ENCODE data around the gene WRAP73. TPM values are rescaled to one million over a fixed set of nuclear protein-coding genes. Genes with fewer than 3 reads are reported as not detected.
A peak's percentile ranks its signal among the peaks of the same experiment; 100 is the strongest.

Gene WRAP73
- total RNA-seq, 1 donor from 2014 or later = 20.5 TPM

DNA sequence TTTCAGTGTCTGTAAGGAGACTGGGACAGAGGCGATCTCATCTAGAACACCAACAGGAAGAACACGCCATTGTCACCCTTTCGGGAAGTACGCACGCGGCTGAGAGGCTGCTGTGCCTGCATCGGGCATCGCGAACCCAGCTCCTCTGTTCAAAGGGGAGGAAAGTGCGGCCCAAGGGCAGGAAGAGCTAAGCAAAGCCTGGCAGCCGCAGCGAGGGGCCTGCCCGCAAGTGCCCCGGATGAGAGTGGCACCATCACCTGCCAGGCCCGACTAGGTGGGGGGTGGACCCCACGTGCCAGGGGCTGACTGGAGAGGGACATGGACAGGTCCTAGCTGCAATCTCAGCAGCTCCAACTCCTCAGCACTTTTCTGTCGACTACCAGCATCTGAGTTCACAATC is 17.6 kb downstream of the WRAP73 start:
- Mint-ChIP-seq H3K27me3 (ENCODE audit: unreplicated experiment) (no peaks in the 10 kb centered on the region), H3K9me3 (ENCODE audit: unreplicated experiment) (no peaks in the 10 kb centered on the region), H3K27ac (ENCODE audit: unreplicated experiment) (no peak overlapping the region), H3K4me3 (ENCODE audit: unreplicated experiment) (no peak overlapping the region), H3K36me3 (ENCODE audit: unreplicated experiment) (peaks cover 28% of the 10 kb centered on the region), H3K4me1 (ENCODE audit: unreplicated experiment) (no peaks in the 10 kb centered on the region)
- DNase-seq (ENCODE audit: extremely low spot score, unreplicated experiment) = peak; percentile 82
- TF ChIP-seq, protein P1, sequence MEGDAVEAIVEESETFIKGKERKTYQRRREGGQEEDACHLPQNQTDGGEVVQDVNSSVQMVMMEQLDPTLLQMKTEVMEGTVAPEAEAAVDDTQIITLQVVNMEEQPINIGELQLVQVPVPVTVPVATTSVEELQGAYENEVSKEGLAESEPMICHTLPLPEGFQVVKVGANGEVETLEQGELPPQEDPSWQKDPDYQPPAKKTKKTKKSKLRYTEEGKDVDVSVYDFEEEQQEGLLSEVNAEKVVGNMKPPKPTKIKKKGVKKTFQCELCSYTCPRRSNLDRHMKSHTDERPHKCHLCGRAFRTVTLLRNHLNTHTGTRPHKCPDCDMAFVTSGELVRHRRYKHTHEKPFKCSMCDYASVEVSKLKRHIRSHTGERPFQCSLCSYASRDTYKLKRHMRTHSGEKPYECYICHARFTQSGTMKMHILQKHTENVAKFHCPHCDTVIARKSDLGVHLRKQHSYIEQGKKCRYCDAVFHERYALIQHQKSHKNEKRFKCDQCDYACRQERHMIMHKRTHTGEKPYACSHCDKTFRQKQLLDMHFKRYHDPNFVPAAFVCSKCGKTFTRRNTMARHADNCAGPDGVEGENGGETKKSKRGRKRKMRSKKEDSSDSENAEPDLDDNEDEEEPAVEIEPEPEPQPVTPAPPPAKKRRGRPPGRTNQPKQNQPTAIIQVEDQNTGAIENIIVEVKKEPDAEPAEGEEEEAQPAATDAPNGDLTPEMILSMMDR (IDR thresholded peaks at IDR 0.05) = no peak

DNA sequence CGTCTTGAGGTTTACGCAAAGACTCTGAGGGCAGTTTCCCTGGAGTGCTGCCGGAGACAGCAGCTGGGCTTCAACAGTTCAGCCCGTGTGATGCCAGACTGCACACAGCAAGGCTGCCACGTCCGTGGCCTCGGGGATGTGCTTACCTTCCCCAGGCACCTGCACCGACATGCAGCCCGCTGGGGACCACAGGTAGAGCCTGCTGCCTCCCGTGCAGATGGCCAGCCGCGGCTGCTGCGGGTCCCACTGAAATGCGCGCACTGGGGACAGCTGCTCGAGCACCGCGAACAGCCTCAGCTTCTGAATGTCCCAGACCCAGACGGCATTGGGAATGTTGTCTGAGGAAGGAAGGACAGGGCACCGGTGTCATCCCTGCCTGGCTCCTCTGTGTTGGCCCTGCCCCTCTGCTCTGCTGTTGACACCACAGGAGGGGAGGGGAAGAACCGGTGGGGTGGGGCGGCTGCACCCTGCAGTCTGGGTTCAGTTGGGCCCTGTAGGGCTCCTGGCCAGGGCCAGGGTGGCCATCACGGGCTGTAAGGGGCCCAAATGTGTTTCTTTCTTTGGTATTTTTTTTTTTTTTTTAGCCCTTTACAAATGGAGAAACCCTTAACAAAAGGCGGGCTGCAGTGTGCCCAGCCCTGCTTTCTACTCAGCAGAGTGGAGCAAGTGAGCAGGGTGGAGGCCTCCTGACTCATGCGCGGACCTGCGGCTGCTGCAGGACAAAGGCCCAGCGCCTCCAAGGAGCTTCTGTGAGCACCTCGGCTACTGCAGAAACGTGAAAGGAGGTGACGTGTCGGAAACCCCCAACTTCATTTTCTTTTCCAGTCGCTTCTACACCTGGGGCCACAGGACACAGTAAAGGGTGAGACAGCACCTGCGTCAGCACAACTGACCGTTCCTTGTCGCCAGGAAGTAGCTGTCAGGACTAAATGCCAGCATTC is 18.3 kb downstream of the WRAP73 start:
- H3K4me1 Mint-ChIP-seq (ENCODE audit: unreplicated experiment) = no peaks in the 10 kb centered on the region
- no peaks in the 10 kb centered on the region for H3K27me3 Mint-ChIP-seq (ENCODE audit: unreplicated experiment)
- no peak overlapping the region for H3K27ac Mint-ChIP-seq (ENCODE audit: unreplicated experiment)
- TF ChIP-seq, protein P1 (IDR thresholded peaks at IDR 0.05) = no peak
- H3K4me3 Mint-ChIP-seq (ENCODE audit: unreplicated experiment) = no peak overlapping the region
- no peak for DNase-seq (ENCODE audit: extremely low spot score, unreplicated experiment)
- no peaks in the 10 kb centered on the region for H3K9me3 Mint-ChIP-seq (ENCODE audit: unreplicated experiment)
- peaks cover 23% of the 10 kb centered on the region for H3K36me3 Mint-ChIP-seq (ENCODE audit: unreplicated experiment)

DNA sequence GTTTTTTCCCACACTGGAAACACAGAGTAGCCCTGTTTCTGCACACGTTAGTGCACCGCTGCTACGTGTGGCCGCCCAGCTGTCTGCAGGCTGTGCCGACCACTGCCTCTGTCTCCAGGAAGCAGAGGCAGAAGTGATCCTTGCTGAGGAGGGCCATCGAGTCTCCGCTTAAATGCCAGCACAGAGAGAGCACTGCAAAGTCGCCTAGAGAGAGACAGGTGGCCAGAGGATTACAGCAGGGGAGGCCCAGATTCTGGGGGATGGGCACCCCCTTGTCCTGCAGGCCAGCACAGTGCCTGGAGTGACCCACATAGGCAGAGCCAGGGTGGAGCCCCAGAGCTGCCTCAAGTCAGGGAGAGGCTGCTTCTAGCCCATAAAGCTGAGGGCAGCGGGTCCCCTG is 19.0 kb downstream of the WRAP73 start:
- no peak overlapping the region for H3K4me3 Mint-ChIP-seq (ENCODE audit: unreplicated experiment)
- peaks cover 22% of the 10 kb centered on the region for H3K36me3 Mint-ChIP-seq (ENCODE audit: unreplicated experiment)
- H3K27me3 Mint-ChIP-seq (ENCODE audit: unreplicated experiment) = no peaks in the 10 kb centered on the region
- H3K9me3 Mint-ChIP-seq (ENCODE audit: unreplicated experiment) = no peaks in the 10 kb centered on the region
- TF ChIP-seq, protein P1 (IDR thresholded peaks at IDR 0.05) = no peak
- no peak overlapping the region for H3K27ac Mint-ChIP-seq (ENCODE audit: unreplicated experiment)
- no peak for DNase-seq (ENCODE audit: extremely low spot score, unreplicated experiment)
- peaks cover 4% of the 10 kb centered on the region for H3K4me1 Mint-ChIP-seq (ENCODE audit: unreplicated experiment)

DNA sequence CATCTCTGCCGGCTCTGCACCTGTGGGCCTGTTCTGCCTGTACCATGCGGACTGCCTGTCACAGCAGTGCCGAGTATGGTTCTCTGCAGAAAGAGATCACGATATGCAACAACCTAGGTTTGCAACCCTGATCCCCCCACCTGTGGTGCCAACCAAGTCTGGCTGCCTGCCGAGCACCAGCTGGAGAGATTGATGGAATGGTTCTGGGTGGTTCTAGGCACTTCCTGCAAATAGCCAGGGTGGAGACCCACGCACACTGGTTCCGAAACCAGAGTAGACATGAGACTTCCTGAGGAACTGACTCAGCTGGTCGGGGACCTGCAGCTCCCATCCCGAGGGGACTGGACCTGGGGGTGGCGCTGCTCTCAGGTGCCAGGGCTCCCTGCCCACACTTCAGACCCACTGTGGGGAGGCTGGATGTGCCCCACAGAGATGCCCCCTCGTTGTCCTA is 19.7 kb downstream of the WRAP73 start:
- DNase-seq (ENCODE audit: extremely low spot score, unreplicated experiment) = no peak
- no peaks in the 10 kb centered on the region for H3K27me3 Mint-ChIP-seq (ENCODE audit: unreplicated experiment)
- peaks cover 7% of the 10 kb centered on the region for H3K4me1 Mint-ChIP-seq (ENCODE audit: unreplicated experiment)
- peaks cover 22% of the 10 kb centered on the region for H3K36me3 Mint-ChIP-seq (ENCODE audit: unreplicated experiment)
- H3K4me3 Mint-ChIP-seq (ENCODE audit: unreplicated experiment) = no peak overlapping the region
- TF ChIP-seq, protein P1 (IDR thresholded peaks at IDR 0.05) = no peak
- H3K27ac Mint-ChIP-seq (ENCODE audit: unreplicated experiment) = no peak overlapping the region
- H3K9me3 Mint-ChIP-seq (ENCODE audit: unreplicated experiment) = no peaks in the 10 kb centered on the region

DNA sequence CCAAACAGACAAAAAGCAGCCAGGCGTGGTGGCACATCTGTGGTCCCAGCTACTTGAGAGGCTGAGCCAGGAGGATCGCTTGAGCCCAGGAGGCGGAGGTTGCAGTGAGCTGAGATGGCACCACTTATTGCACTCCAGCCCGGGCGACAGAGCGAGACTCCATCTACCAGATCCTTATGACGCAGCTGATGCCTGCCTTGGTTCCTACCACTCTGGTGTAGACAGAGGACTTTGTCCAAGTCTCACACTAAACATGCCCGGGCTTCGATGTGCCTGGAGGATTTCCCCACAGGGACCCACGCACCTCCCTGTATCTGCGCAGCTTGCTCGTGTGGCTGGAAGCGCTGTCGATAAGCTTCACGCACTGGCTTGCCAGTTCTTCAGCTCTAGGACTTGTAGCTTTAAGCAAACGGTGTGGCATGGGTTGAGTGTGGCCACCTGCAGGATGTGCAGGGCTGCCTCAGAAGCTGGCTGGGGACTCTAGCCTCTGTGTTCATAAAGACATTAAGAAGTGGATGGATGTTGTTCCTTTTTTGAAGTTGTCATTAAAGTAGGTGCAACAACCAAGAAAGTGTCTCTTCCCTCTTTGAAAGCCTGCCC is 20.2 kb downstream of the WRAP73 start:
- DNase-seq (ENCODE audit: extremely low spot score, unreplicated experiment) = no peak
- Mint-ChIP-seq H3K36me3 (ENCODE audit: unreplicated experiment) (peaks cover 21% of the 10 kb centered on the region), H3K27me3 (ENCODE audit: unreplicated experiment) (no peaks in the 10 kb centered on the region), H3K9me3 (ENCODE audit: unreplicated experiment) (no peaks in the 10 kb centered on the region), H3K27ac (ENCODE audit: unreplicated experiment) (no peak overlapping the region), H3K4me3 (ENCODE audit: unreplicated experiment) (no peak overlapping the region), H3K4me1 (ENCODE audit: unreplicated experiment) (peaks cover 8% of the 10 kb centered on the region)
- TF ChIP-seq, protein P1 (IDR thresholded peaks at IDR 0.05) = no peak
